SK-N-SH treated with all-trans-retinoic acid at 6 μM for 48 hours (cell line): Measurements from ENCODE around the gene PLBD2.

Source experiments
- ISL1 ChIP-seq: fragments of 250-450 bp; sonication (Bioruptor Pico); IDR thresholded peaks from 2 replicates; pipeline ENCODE4 v2.1.2; 2022; ENCODE audit warnings: mild to moderate bottlenecking, moderate library complexity
- PATZ1 ChIP-seq: fragments of 250-450 bp; sonication (Bioruptor Pico); IDR thresholded peaks from 2 replicates; pipeline ENCODE4 v1.8.0; 2020; ENCODE audit warnings: mild to moderate bottlenecking, moderate library complexity, borderline replicate concordance
- RARB ChIP-seq: fragments of 250-450 bp; sonication (Bioruptor Pico); IDR thresholded peaks from 2 replicates; pipeline ENCODE4 v1.8.0; 2021; ENCODE audit warnings: mild to moderate bottlenecking, moderate library complexity
- ZC3H10 ChIP-seq: fragments of 250-450 bp; sonication (Bioruptor Pico); IDR thresholded peaks from 2 replicates; pipeline ENCODE4 v1.5.1; 2021; ENCODE audit warnings: mild to moderate bottlenecking, moderate library complexity
- ZNF70 ChIP-seq: fragments of 450-650 bp; formaldehyde crosslinking; IDR thresholded peaks from 2 replicates; pipeline ENCODE4 v1.5.0; 2020; ENCODE audit warnings: mild to moderate bottlenecking, moderate library complexity
- ZNF8 ChIP-seq: fragments of 450-650 bp; formaldehyde crosslinking; IDR thresholded peaks from 2 replicates; pipeline ENCODE4 v1.5.0; 2020; ENCODE audit warnings: mild to moderate bottlenecking, moderate library complexity
- TF ChIP-seq, protein P1 (sequence below): fragments of 250-450 bp; sonication (Bioruptor Pico); IDR thresholded peaks from 2 replicates; pipeline ENCODE4 v1.5.0; 2020; ENCODE audit warnings: mild to moderate bottlenecking, moderate library complexity

DNA sequence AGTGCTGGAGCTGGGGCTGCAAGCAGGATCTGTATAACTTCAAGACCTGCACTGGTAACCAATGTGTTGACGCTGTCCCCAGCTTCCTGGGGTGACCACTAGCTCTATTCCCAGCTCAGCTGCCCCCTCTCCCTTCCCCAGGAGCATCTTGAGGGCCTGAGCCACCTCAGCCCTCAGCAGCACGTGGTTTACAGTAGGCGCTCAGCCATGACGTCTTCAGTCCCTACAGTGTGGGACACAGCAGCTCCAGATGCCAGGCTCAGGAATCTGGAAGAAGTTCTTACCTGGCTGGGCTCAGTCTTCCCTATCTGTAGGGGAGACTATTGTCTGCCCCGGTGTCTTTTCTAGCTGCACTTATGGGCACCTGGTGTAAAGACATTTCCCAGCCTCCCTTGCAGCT lies 36.7 kb downstream of the PLBD2 start:
- TF ChIP-seq PATZ1 (CRISPR knock-in tag): no peak
- no peak for TF ChIP-seq ISL1
- no peak for TF ChIP-seq ZC3H10 (CRISPR knock-in tag)
- TF ChIP-seq ZNF8 (CRISPR knock-in tag): no peak
- TF ChIP-seq ZNF70 (CRISPR knock-in tag): no peak
- TF ChIP-seq, protein P1, sequence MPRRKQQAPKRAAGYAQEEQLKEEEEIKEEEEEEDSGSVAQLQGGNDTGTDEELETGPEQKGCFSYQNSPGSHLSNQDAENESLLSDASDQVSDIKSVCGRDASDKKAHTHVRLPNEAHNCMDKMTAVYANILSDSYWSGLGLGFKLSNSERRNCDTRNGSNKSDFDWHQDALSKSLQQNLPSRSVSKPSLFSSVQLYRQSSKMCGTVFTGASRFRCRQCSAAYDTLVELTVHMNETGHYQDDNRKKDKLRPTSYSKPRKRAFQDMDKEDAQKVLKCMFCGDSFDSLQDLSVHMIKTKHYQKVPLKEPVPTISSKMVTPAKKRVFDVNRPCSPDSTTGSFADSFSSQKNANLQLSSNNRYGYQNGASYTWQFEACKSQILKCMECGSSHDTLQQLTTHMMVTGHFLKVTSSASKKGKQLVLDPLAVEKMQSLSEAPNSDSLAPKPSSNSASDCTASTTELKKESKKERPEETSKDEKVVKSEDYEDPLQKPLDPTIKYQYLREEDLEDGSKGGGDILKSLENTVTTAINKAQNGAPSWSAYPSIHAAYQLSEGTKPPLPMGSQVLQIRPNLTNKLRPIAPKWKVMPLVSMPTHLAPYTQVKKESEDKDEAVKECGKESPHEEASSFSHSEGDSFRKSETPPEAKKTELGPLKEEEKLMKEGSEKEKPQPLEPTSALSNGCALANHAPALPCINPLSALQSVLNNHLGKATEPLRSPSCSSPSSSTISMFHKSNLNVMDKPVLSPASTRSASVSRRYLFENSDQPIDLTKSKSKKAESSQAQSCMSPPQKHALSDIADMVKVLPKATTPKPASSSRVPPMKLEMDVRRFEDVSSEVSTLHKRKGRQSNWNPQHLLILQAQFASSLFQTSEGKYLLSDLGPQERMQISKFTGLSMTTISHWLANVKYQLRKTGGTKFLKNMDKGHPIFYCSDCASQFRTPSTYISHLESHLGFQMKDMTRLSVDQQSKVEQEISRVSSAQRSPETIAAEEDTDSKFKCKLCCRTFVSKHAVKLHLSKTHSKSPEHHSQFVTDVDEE (CRISPR knock-in tag): no peak
- TF ChIP-seq RARB (CRISPR knock-in tag): no peak
